Measurements from ENCODE around the gene ACSF3.
"Not testable (repeated sequence)": the region's sequence is repeated elsewhere in the genome, so short reads cannot be mapped to it uniquely, and the experiment has no call there.

The ACSF3 gene

DNA sequence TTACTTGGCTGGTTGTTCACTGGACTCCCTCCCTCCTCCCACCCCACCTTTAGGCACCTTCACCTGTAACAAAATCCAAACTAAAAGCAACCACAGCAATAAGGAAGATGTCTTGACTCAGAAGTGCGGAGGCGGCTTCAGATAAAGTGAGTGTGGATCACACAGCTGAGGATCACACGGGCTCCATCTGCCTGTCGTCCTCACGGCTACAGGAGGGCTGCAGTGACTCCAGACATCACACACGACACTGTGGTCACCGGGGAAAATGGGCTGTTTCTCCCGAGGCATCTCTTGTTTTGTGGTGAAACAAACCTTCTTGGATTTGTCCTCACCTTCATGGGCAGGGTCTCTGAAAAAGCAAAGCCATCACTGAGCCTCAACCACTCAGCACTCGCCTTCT, 7.9 kb upstream of the ACSF3 start:
- Mint-ChIP-seq H3K36me3 (ENCODE audit: insufficient read depth) (no peaks in the 10 kb centered on the region), H3K9me3 (no peaks in the 10 kb centered on the region), H3K4me3 (no peak overlapping the region), H3K27me3 (peaks cover 14 to 46% of the 10 kb centered on the region in 2 donors), H3K27ac (no peak overlapping the region), H3K4me1 (ENCODE audit: low read depth in 2 of 2) (peaks cover 0 to 2% of the 10 kb centered on the region in 2 donors)
- no peak for ATAC-seq (replicated peaks)
- DNase-seq, result no peak

DNA sequence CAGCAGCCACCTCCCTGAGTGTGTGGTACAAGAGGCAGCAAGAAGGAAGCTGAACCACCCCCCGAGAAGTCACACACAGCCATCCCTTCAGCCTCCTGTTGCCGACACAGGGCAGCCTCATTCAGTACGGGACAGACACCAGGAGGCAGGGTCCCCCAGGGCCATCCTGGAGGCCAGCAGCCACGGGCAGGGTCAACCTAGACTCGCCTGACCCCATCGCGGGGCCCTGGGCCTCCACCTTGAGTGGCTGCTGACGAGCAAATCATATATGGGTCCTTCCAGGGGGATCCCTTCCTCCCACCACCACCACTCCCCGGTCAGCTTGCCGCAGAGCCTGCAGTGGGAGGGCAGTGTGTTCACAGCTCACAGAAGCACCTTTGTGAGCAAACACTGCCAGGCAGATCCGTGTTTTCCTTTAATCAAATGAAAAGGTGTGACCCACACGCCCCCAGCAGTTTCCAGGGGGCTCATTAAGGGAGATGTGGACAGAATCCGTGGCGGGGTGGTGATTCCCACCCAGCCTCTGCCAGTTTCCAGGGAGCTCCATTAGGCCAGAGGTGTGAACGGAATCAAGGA, 5.6 kb upstream of the ACSF3 start:
- no peak overlapping the region for H3K4me3 Mint-ChIP-seq
- no peak for ATAC-seq (replicated peaks)

DNA sequence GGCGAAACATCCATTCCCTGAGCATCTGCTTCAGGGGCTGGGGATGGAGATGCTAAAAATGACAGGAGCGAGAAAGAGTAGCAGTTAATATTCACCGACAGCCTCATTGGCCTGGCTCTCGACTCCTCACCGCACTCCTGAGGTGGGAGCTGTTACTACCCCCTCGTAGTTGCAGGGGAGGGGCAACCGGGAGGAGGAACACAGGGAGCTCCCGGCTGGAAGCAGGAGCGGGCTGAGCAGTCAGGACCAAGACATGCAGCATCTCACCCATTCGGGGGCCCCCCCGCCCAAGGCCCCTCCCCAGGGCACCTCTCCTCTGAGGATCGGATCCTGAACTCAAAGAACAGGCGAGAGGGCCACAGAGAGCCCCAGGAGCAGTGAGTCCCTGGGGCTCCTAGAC, 4.5 kb upstream of the ACSF3 start:
- no peak for DNase-seq
- Mint-ChIP-seq H3K4me1 (ENCODE audit: low read depth in 2 of 2) (peaks cover 3 to 5% of the 10 kb centered on the region in 2 donors), H3K4me3 (no peak overlapping the region), H3K27ac (no peak overlapping the region), H3K9me3 (no peaks in the 10 kb centered on the region), H3K27me3 (peaks cover 27 to 51% of the 10 kb centered on the region in 2 donors), H3K36me3 (ENCODE audit: insufficient read depth) (peaks cover 4% of the 10 kb centered on the region)
- no peak for ATAC-seq (replicated peaks)

More for the DNA sequence above, 5.6 kb upstream of the ACSF3 start:
- DNase-seq, result no peak
- Mint-ChIP-seq H3K27ac (no peak overlapping the region), H3K9me3 (no peaks in the 10 kb centered on the region), H3K4me1 (ENCODE audit: low read depth in 2 of 2) (peaks cover 2 to 4% of the 10 kb centered on the region in 2 donors), H3K36me3 (ENCODE audit: insufficient read depth) (no peaks in the 10 kb centered on the region), H3K27me3 (peaks cover 27 to 51% of the 10 kb centered on the region in 2 donors)

DNA sequence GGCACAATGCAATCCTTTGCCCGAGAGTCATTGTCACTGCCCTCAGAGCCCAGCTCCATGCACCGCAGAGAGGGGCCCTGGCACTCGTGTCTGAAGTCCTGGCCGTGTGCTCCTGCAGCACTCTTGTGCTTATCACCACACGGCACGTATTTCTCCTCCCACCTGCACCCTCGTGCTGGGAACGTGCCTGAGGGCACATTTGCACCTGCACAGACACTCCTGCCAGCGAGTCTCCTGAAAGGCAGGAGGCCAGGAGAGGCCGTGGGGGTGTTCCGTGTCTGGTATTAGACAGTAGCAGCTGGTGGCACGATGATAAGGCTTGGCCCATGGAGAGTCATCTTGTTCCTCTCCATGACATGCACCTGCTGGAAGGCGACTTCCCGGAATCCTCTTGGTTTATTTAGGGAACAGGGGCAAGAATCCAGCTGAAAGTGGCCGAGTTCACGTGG, 3.4 kb upstream of the ACSF3 start:
- H3K4me3 Mint-ChIP-seq, result no peak overlapping the region
- H3K9me3 Mint-ChIP-seq, result no peaks in the 10 kb centered on the region
- peaks cover 10 to 15% of the 10 kb centered on the region in 2 donors for H3K4me1 Mint-ChIP-seq (ENCODE audit: low read depth in 2 of 2)
- peaks cover 27 to 51% of the 10 kb centered on the region in 2 donors for H3K27me3 Mint-ChIP-seq
- H3K36me3 Mint-ChIP-seq (ENCODE audit: insufficient read depth), result peaks cover 9% of the 10 kb centered on the region
- H3K27ac Mint-ChIP-seq, result no peak overlapping the region
- ATAC-seq (replicated peaks) (no peak), DNase-seq (no peak)

DNA sequence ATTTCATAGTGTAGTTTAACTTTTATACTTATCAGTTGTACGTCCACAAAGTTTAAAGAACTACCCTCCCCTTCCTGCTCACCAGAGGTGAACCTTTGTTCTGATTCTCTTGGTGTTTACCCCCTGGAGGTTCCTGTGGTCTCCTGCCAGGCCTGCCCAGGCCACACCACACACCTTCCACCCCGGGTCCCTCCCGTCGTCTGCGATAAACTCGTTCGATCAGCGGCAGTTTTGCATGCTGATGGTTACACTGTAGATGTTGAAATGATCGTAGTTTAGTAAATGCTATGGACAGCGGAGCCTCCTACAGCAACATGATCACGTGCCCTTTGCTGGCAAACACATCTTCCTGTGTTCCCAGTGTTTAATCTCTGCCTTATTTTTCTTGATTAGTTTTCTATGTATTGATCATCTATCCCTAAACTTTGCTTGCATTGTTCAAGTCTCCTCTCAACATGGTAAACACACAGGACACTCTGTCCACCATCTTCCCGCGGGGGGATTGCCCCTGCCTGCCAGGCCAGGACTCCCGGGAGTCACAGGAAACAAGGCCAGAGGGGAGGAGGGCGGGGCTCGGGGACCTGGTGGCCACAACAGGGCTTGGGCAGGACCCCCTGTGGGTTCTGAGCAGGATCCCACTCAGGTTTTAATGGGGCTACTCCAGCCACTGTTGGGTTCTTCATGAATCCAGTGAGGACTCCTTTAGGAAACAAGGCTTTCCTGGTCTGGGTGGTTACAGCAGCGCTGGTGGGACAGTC, 2.8 kb upstream of the ACSF3 start:
- H3K4me1 Mint-ChIP-seq (ENCODE audit: low read depth in 2 of 2), result peaks cover 13 to 19% of the 10 kb centered on the region in 2 donors
- no peak overlapping the region for H3K4me3 Mint-ChIP-seq
- no peak overlapping the region for H3K27ac Mint-ChIP-seq
- peaks cover 27 to 48% of the 10 kb centered on the region in 2 donors for H3K27me3 Mint-ChIP-seq
- ATAC-seq (replicated peaks) (no peak), DNase-seq (no peak)
- peaks cover 9% of the 10 kb centered on the region for H3K36me3 Mint-ChIP-seq (ENCODE audit: insufficient read depth)
- no peaks in the 10 kb centered on the region for H3K9me3 Mint-ChIP-seq

DNA sequence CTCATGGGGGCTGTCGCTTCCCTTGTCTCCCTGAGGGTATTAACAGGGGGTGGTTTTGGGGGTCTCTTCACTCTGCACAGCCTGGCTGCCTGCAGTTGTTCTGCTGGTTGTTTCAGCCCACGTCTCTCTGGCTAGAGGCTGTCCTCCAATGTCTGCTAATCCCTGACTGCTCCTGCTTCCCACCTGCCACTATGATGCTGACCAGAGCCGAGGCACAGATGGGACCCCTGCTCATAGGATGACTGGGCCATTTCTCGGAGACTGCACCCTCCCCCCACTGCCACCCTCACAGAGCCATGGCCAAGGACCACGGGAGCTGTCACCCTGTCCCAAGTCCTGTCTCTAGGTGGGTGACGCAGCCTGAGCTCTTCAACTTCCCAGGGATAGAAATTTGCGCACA, 1.6 kb upstream of the ACSF3 start:
- no peak for DNase-seq
- Mint-ChIP-seq H3K9me3 (no peaks in the 10 kb centered on the region), H3K4me3 (peak overlapping the region; percentile 43 to 59), H3K4me1 (ENCODE audit: low read depth in 2 of 2) (peaks cover 24 to 30% of the 10 kb centered on the region in 2 donors), H3K27me3 (peaks cover 27 to 38% of the 10 kb centered on the region in 2 donors), H3K27ac (no peak overlapping the region), H3K36me3 (ENCODE audit: insufficient read depth) (peaks cover 14% of the 10 kb centered on the region)
- no peak for ATAC-seq (replicated peaks)

DNA sequence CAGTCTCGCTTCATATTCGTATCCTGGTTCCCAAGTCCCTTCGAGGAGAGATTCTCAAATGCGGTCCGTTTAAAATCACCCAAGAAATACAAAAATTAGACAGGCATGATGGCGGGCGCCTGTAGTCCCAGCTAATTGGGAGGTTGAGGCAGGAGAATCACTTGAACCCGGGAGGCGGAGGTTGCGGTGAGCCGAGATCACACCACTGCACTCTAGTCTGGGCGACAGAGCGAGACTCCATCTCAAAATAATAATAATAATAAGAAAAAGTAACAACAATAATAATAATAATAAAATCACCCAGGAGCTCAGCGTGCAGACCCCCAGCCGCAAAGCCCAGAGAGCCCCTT, 425 bp upstream of the ACSF3 start:
- Mint-ChIP-seq H3K27me3 (peaks cover 18 to 27% of the 10 kb centered on the region in 2 donors), H3K4me3 (peak overlapping the region; percentile 80 to 93), H3K36me3 (ENCODE audit: insufficient read depth) (peaks cover 26% of the 10 kb centered on the region), H3K27ac (peak overlapping the region; percentile 65 to 68), H3K4me1 (ENCODE audit: low read depth in 2 of 2) (peaks cover 37 to 42% of the 10 kb centered on the region in 2 donors)
- peak in 1 of 3 experiments; percentile 14 for DNase-seq
- H3K9me3 Mint-ChIP-seq; ATAC-seq (replicated peaks): not testable (repeated sequence)

DNA sequence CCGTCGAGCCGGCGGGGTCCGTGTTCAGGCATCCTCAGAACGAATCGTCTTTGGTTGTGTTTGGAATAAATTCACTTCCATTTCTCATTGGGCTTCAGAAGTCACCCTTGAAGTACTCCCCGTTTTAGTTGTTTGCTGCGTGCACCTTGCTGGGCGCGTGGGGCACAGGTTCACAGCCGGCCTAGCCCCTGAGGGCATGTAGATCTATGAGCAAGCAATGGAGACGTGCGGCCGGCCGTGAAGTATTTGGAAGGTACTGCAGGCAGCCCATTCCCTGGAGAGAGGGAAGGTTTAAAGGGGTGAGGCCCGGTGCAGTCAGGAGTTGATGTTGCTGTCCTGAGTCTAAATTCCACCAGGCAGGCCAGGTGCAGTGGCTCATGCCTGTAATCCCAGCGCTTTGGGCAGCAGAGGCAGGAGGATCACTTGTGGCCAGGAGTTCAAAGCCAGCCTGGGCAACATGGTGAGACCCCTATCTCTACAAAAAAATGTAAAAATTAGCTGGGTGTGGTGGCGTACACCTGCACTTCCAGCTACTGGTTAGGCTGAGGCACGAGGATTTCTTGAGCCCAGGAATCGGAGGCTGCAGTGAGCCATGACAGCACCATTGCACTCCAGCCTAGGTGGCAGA, 714 bp downstream of the ACSF3 start:
- Mint-ChIP-seq H3K9me3 (no peaks in the 10 kb centered on the region), H3K4me1 (ENCODE audit: low read depth in 2 of 2) (peaks cover 44 to 51% of the 10 kb centered on the region in 2 donors), H3K4me3 (peak overlapping the region; percentile 80 to 93), H3K36me3 (ENCODE audit: insufficient read depth) (peaks cover 27% of the 10 kb centered on the region), H3K27me3 (peaks cover 16 to 19% of the 10 kb centered on the region in 2 donors), H3K27ac (peak overlapping the region; percentile 96 to 99)
- DNase-seq (peak in 1 of 3 experiments; percentile 18), ATAC-seq (replicated peaks) (no peak)

DNA sequence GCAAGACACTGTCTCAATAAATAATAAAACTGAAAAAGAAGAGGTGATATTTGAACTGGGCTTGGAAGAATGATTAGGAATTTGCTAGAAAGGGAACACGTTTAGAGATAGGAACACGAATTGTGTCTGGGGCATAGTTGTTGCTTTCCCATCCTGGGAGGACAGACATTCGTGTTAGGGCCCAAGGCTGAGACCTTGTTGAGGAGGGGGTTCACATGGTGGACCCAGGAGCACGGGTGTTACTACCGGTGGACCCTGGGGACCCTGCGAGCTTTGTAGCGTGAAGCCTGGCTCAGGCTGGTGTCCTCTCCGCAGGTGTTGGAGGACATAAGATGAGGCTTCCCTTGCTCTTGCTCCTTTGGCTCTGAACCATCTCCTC, 1.2 kb downstream of the ACSF3 start:
- peaks cover 14 to 16% of the 10 kb centered on the region in 2 donors for H3K27me3 Mint-ChIP-seq
- H3K36me3 Mint-ChIP-seq (ENCODE audit: insufficient read depth), result peaks cover 27% of the 10 kb centered on the region
- H3K9me3 Mint-ChIP-seq, result no peaks in the 10 kb centered on the region
- H3K4me1 Mint-ChIP-seq (ENCODE audit: low read depth in 2 of 2), result peaks cover 48 to 56% of the 10 kb centered on the region in 2 donors
- ATAC-seq (replicated peaks) (no peak), DNase-seq (no peak)
- peak overlapping the region; percentile 96 to 99 for H3K27ac Mint-ChIP-seq
- H3K4me3 Mint-ChIP-seq, result peak overlapping the region; percentile 80 to 93

DNA sequence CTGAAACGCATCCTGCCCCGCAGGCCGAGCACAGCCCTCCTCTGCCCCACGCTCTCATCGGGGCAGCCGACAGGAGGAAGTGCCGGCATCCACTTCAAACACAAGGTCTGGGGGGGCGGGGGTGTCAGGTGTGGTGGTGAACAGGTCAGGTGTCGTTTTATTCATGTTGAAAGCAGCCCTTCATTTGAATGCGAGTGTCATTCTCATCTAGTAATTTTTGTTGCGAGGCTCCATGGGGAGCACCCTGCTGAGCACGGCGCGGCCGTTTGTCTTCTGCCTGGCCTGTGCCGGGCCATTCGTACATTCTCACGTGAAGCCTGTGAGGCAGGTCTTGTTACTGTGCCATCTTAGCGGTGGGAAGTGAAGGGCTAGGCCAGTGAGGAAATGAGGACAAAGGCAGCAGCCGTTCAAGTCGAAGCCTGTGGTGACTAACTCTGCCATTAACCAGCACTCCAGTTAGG, 1.9 kb downstream of the ACSF3 start:
- peak overlapping the region; percentile 80 to 93 for H3K4me3 Mint-ChIP-seq
- H3K36me3 Mint-ChIP-seq (ENCODE audit: insufficient read depth), result peaks cover 30% of the 10 kb centered on the region
- peaks cover 51 to 56% of the 10 kb centered on the region in 2 donors for H3K4me1 Mint-ChIP-seq (ENCODE audit: low read depth in 2 of 2)
- peaks cover 7 to 15% of the 10 kb centered on the region in 2 donors for H3K27me3 Mint-ChIP-seq
- DNase-seq (no peak), ATAC-seq (replicated peaks) (no peak)
- H3K27ac Mint-ChIP-seq, result peak overlapping the region; percentile 96 to 99
- H3K9me3 Mint-ChIP-seq, result no peaks in the 10 kb centered on the region

DNA sequence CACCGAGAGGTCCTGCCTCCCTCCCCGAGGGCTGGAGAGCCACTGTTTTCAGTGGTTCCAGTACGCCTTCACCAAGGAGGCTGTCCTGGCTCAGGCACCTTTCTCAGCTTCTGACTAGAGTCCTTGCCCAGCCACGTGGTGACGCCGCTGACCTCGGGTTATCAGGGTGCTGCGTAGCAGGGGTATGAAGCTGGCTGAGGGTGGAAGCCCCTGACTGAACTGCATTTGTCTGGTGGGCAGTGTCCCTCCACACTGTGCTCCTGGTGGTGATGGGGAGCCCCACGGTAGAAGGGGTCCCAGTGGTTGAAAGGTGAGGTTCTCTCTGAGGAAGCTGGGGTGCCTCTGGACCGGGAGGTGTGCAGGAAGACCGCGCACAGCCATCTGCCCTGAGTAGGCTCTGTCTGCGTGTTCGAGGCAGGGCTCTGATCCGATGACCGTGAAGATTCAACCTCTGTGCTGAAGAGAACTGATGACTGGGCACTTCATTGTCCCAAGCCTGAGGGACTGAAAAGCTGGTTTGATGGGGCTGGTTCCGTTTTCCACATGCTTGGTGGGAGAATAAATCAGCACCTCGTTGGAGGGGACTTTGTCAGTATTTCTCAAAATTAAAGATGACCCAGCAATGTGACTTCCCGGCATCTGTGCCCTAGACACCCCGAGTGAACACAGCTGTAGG, 2.5 kb downstream of the ACSF3 start:
- ATAC-seq (replicated peaks), result no peak

DNA sequence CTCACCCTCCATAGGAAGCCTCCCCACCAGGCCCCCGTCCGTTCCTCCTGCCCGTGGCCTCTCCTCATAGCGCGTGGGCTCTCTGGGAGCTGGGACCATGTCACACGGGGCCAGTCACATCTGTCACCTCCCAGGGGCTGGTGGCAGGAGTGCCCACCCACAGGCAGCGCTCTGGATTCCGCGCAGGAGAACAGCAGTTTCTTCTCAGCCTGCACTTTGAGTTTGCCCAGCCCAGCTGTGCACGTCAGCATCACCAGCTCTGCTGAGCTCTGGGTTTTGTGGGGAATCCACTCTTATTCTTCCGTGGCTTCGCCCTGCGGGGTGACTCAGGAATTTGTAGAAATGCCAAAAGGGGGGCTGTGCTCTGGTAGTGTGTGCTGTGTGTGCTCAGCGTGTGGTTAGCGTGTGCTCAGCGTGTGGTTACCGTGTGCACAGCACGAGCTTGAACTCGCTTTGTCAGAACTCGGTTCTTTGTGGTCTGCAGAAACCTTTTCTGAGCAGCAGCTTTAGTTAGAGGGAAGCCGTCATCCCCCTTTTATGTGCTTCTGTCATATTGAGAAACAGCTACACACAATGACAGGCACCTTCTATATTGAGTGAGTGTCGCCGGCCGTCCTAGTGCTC, 3.2 kb downstream of the ACSF3 start:
- no peaks in the 10 kb centered on the region for H3K9me3 Mint-ChIP-seq
- peak overlapping the region; percentile 80 to 93 for H3K4me3 Mint-ChIP-seq
- ATAC-seq (replicated peaks), result peak; percentile 68
- H3K27ac Mint-ChIP-seq, result peak overlapping the region; percentile 96 to 99
- peaks cover 52 to 53% of the 10 kb centered on the region in 2 donors for H3K4me1 Mint-ChIP-seq (ENCODE audit: low read depth in 2 of 2)
- peaks cover 0 to 2% of the 10 kb centered on the region in 2 donors for H3K27me3 Mint-ChIP-seq
- peaks cover 40% of the 10 kb centered on the region for H3K36me3 Mint-ChIP-seq (ENCODE audit: insufficient read depth)
- DNase-seq, result peak; percentile 51 to 71 (median 69)

More for the DNA sequence above, 2.5 kb downstream of the ACSF3 start:
- Mint-ChIP-seq H3K4me3 (peak overlapping the region; percentile 80 to 93), H3K36me3 (ENCODE audit: insufficient read depth) (peaks cover 35% of the 10 kb centered on the region), H3K9me3 (no peaks in the 10 kb centered on the region), H3K27ac (peak overlapping the region; percentile 96 to 99), H3K4me1 (ENCODE audit: low read depth in 2 of 2) (peaks cover 51 to 56% of the 10 kb centered on the region in 2 donors), H3K27me3 (peaks cover under 1 to 9% of the 10 kb centered on the region in 2 donors)
- no peak for DNase-seq

DNA sequence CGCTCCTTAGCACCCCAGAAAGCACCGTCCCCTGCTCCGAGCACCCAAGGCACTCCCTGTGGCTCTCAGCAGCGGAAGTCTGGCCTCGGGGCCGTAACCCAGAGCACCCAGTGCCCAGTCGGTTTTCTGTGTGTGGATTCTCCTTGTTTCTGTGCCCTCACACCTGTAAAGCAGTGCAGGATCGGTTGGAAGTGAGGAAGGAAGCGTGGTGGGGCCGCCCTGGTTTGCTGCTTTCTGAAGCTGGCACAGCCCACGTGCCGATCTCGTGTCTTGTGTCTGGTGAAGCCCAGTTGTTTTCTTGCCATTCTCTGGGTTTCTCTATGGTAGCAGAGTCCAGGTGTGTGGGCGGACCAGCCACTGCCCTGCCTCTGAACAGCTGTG, 3.7 kb downstream of the ACSF3 start:
- ATAC-seq (replicated peaks) (peak; percentile 1), DNase-seq (no peak)
- Mint-ChIP-seq H3K9me3 (no peaks in the 10 kb centered on the region), H3K4me1 (ENCODE audit: low read depth in 2 of 2) (peaks cover 52 to 53% of the 10 kb centered on the region in 2 donors), H3K4me3 (peak overlapping the region; percentile 80 to 93), H3K27me3 (no peaks in the 10 kb centered on the region), H3K27ac (peak overlapping the region; percentile 96 to 99), H3K36me3 (ENCODE audit: insufficient read depth) (peaks cover 43% of the 10 kb centered on the region)
